HG03280 (cell line): ENCODE measurements around the gene MICAL3.
A peak's percentile ranks its signal among the peaks of the same experiment; 100 is the strongest.
"Not testable (repeated sequence)": the region's sequence is repeated elsewhere in the genome, so short reads cannot be mapped to it uniquely, and the experiment has no call there.

Experiments
- ATAC-seq: cut with Tn5 transposase; IDR thresholded peaks from one replicate; pipeline ENCODE4 v1.9.1; 2021; ENCODE audit warnings: mild to moderate bottlenecking, moderate library complexity; ENCODE audit not compliant: unreplicated experiment

Gene MICAL3

GRCh38 chr22:18024276-18024939 is at the start of gene MICAL3:
Gene MICAL3 (minus strand): TSS chr22:18024561. CDS start chr22:17906812, 117,749 bp downstream.
- peak; percentile 73 for ATAC-seq

GRCh38 chr22:18073927-18074326 is 49.6 kb upstream of the MICAL3 start:
- not testable (repeated sequence) for ATAC-seq

- no peak for ATAC-seq
These were observed 49.1 kb upstream of the MICAL3 start for GRCh38 chr22:18073467-18073866.

GRCh38 chr22:18071968-18072310 is 47.6 kb upstream of the MICAL3 start:
- no peak for ATAC-seq

DNA sequence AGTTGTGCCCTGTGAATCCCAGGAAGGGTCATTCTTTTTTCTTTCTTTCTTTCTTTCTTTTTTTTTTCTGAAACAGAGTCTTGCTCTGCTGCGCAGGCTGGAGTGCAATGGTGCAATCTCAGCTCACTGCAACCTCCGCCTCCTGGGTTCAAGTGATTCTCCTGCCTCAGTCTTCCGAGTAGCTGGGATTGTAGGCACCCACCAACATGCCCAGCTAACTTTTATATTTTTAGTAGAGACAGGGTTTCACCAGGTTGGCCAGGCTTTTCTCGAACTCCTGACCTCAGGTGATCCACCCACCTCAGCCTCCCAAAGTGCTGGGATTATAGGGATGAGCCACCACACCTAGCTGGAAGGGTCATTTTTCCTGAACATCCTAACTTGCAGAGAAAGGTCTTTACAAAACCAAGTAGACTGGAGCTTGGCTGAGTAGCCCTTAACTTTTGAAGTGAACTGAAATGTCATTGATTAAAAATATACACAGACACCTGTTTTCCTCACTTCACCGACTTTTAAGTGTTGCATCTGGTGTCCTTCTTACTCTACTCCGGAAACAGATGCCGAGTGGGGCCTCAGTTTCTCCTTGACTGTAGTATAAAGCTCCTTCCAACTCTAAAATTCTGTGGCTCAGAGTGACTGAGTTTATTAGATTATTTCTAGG is 47.1 kb upstream of the MICAL3 start:
- not testable (repeated sequence) for ATAC-seq

GRCh38 chr22:18070556-18071306 is 46.4 kb upstream of the MICAL3 start:
- ATAC-seq, result no peak

- no peak for ATAC-seq
These were observed 45.7 kb upstream of the MICAL3 start for GRCh38 chr22:18070041-18070440.

GRCh38 chr22:18069041-18069440 is 44.7 kb upstream of the MICAL3 start:
- ATAC-seq, result no peak

DNA sequence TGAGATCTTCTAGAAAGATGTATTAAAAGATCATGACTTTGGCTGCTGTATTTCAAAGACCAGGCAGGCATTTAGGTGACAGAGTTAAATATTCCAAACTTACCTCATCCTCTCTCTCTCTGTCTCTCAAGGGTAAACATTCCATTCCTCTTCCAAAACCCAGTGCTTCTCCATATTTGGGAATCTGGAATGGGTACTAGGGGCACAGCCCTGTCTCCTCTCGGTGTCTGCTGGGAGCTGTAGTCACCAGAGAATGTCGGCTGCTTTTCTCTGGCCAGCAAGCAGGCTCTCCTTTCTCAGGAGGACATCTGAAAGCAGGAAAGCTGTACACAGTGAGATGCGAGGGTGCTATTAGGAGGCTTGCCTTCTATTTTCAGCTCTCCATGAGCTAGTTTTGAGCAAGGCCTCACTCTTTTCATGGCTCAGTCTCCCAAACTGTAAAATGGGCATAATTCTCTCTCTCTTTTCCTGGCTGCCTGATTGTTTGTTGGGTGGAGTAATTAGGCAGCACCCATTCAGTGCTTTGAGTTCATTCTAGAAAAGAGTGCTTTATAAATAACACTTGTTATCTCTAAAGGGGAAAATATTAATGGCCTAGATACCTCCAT is 44.1 kb upstream of the MICAL3 start:
- no peak for ATAC-seq

GRCh38 chr22:18067548-18068341 is 43.4 kb upstream of the MICAL3 start:
- ATAC-seq, result no peak

DNA sequence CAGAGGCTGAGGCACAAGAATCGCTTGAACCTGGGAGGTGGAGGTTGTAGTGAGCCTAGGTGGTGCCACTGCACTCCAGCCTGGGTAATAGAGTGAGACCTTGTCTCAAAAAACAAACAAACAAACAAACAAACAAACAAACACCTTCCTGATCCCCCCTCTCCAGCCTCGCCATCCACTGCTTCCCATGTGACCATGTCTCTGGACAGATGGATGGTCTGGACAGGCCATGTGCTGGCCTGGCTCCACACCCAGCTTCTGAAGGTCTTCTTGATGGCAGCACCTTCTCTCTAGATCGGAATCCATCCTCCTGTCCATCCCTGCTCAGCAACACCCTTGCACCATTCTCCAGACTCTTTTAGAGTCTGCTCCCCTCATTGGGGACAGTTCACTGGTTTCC is 42.8 kb upstream of the MICAL3 start:
- no peak for ATAC-seq

DNA sequence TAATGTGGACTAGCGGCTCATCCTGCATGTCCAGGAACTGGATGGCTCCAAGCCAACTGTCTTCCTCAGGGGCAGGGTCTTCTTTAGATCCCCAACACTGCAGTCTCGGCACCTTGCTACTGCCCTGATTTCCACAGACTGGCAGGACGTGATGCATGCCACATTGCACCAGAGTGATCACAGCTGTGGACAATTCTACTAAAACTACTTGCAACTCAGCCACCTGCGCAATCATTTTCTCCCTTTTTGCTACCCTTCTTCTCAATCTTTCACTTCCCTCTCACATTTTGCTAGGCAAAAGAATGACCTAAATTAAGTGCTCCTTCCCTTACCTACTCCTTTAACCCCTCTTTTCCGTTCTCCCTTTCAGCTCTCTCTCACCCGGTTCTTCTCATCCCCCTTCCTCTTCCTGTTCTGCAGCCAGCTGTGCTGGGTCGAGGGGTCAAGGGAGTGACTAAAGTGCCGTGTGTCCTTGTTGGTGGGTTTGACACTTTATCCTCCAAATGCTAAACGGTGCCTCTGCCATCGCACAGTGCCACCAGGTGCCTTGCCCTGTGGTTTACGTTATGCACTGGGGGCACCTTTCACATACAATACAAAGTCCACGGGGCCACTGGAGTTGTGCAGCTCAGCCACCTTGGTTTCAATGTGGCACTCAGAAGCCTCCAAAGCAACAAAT is 42.0 kb upstream of the MICAL3 start:
- no peak for ATAC-seq

DNA sequence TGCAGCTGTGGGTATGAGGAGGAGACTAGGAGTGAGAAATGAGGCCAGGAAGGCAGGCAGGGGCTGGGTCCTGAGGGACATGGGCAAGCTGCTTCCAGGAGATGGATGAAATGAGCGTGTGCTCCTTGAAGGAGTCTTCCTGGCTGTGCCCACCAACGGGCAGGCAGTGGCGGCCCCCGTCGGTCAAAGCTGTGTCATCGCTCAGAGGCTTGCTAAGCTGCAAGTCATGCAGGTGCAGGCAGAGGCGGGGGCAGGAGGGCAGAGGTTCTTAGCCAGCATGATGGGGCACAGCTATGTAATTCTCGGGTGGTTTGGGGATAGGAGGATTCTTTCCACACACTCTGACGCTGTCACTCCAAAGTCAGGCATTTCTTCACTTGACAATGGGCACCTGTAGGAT is 40.9 kb upstream of the MICAL3 start:
- ATAC-seq, result no peak

DNA sequence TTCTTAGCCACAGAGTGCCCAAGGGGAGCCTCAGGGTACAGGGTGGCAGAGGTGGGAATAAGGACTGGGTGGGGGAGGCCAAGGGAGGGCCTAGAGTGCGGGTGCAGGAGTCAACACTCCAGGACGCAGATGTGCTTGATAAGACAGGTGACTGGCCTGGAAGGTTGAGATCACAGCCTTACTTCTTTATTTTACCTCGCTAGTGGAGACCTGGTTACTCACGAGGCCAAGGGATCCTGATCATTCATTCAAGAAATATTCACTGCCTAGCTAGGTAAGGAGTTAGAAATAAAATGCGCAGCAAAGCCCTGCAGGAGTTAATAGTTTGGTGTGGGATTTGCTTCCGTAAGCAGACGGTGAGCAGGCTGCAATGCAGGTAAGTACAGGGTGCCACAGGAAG is 40.3 kb upstream of the MICAL3 start:
- no peak for ATAC-seq

DNA sequence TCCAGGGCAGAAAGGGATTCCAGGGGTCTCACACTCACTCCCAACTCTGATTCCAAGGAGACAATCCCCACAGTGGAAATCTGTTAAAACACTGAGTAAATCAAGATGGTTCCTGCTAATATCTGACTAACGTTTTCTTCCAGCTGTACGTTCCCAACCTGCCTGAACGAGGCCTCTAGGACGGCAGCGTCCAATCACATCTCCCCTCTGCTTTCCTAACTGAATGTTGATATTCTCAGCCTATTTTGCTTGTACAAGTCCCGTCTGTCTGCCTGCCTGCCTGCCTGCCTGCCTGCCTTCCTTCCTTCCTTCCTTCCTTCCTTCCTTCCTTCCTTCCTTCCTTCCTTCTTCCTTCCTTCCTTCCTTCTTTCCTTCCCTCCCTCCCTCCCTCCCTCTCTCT is 39.4 kb upstream of the MICAL3 start:
- not testable (repeated sequence) for ATAC-seq

DNA sequence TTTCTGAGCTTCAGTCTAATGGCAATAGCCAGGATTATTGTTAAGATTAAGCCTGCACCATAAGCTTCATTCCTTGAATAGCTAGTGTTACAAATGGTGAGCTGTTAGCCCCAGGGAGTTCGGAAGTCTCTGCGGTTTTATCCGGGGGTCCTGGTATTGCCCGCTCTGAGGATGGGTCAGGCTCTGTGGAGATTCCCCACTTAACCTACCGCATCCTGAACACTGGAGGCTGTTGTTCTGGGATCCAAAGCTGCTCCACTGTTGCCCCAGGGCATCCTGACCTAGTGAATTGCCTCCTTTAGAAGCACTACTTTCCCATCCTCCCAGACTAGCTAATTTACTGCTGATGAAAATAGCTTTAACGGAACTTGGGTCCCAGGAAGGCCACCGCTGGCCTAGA is 38.9 kb upstream of the MICAL3 start:
- no peak for ATAC-seq

- no peak for ATAC-seq
These were observed 38.1 kb upstream of the MICAL3 start for GRCh38 chr22:18062421-18062820.

DNA sequence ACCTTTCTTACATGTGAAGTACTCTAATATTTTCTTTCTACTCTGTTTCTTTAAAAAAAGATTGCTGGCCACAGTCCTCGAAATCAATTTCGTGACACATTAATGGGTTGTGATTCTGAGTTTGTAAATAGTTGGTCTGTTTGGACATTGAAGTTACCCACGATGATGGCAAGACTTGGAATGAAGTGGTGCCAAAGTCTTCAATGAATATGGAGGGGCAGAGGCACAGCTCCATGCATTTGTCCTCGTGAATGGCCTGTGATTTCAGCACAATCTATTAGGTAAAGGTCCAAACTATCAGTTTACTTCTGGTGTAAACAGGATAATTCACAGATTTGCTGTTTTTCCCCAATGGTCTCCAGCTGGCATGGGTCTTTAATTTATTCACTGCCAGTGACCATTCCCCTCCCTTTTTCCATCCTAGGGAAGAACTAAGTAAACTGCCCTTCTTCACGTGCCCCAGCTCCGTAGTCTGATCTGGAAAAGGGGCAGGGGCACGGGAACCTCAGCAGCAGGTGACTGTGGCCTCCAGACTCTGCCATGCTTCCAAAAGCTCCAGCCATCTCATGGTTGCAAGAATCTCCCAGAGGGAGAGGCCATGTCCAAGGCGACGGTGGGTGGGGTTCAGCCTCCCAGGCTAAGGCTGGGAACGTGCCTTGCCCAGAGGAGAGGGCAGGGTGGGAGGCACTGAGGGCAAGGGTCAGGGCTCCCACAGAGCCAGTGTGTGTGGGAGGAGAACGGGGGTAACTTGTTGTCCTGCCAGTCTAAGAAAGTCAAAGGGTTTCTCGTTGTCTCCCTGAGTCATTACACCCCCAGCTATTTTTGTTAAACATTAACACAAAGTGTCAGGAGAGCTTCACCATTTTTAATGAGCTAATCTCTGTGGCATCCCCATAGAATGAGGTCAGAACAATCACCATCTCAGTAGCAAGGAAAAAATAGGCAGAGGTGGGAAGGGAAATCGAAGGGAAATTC is 36.6 kb upstream of the MICAL3 start:
- ATAC-seq, result no peak

DNA sequence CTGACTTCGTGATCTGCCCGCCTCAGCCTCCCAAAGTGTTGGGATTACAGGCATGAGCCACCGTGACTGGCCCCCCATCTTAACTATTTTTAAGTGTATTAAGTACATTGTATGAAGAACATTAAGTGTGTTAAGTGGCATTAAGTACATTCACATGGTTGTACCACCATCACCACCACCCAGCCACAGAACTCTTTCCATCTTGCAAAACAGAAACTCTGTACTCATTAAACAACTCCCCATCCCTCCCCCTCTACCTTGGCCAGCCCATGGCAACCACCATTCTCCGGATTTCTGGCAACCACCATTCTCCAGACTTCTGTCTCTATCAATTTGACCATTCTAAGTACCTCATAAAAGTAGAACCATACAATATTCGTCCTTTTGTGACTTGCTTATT is 35.6 kb upstream of the MICAL3 start:
- ATAC-seq, result no peak
